H9 (cell line): Measurements from ENCODE around the gene PLAAT3. TPM values are rescaled to one million over a fixed set of nuclear protein-coding genes. Genes with fewer than 3 reads are reported as not detected.

Experiments
- DNase-seq: peaks from one replicate; pipeline ENCODE4 v3.0.0-alpha.2; 2017
- H2AFZ ChIP-seq: one replicate; pipeline ENCODE4 v1.6.1; 2013; ENCODE audit warnings: mild to moderate bottlenecking, low read length, control low read depth, moderate library complexity
- H2AK5ac ChIP-seq: 2 replicates; pipeline ENCODE4 v1.6.1; 2013; ENCODE audit warnings: low read length, control low read depth, mixed read lengths; ENCODE audit not compliant: insufficient read length
- H2BK120ac ChIP-seq: one replicate; pipeline ENCODE4 v1.6.1; 2013; ENCODE audit warnings: low read depth, mild to moderate bottlenecking, low read length, control low read depth, inconsistent platforms; ENCODE audit not compliant: poor library complexity, severe bottlenecking
- H2BK12ac ChIP-seq: 2 replicates; pipeline ENCODE4 v1.6.1; 2013; ENCODE audit warnings: low read length, control low read depth, mixed read lengths, low read depth; ENCODE audit not compliant: insufficient read length
- H2BK15ac ChIP-seq: 2 replicates; pipeline ENCODE4 v1.6.1; 2013; ENCODE audit warnings: low read depth, low read length, control low read depth
- H2BK20ac ChIP-seq: one replicate; pipeline ENCODE4 v1.6.1; 2013; ENCODE audit warnings: low read depth, mild to moderate bottlenecking, low read length, control low read depth, inconsistent platforms; ENCODE audit not compliant: poor library complexity, severe bottlenecking
- H2BK5ac ChIP-seq: 2 replicates; pipeline ENCODE4 v1.6.1; 2013; ENCODE audit warnings: low read length, control low read depth, mixed read lengths; ENCODE audit not compliant: insufficient read length
- H3K14ac ChIP-seq: 2 replicates; pipeline ENCODE4 v1.6.1; 2013; ENCODE audit warnings: low read length, control low read depth; ENCODE audit not compliant: insufficient read depth
- H3K18ac ChIP-seq: 2 replicates; pipeline ENCODE4 v1.6.1; 2013; ENCODE audit warnings: low read depth, mild to moderate bottlenecking, mixed read lengths, low read length, control low read depth; ENCODE audit not compliant: insufficient read length
- H3K23ac ChIP-seq: 2 replicates; pipeline ENCODE4 v1.6.1; 2013; ENCODE audit warnings: low read length, control low read depth, mixed read lengths, low read depth; ENCODE audit not compliant: insufficient read length
- H3K23me2 ChIP-seq: 2 replicates; pipeline ENCODE4 v1.6.1; 2013; ENCODE audit warnings: low read depth, mild to moderate bottlenecking, mixed read lengths, low read length, control low read depth; ENCODE audit not compliant: insufficient read length, poor library complexity, severe bottlenecking
- H3K27ac ChIP-seq: 2 replicates; pipeline ENCODE4 v1.5.1; 2013; ENCODE audit warnings: low read length, control low read depth, mixed read lengths, low read depth; ENCODE audit not compliant: insufficient read length
- H3K27me3 ChIP-seq: 2 replicates; pipeline ENCODE4 v1.6.1; 2013; ENCODE audit warnings: low read length, control low read depth, inconsistent platforms; ENCODE audit not compliant: insufficient read depth
- H3K4ac ChIP-seq: 2 replicates; pipeline ENCODE4 v1.6.1; 2013; ENCODE audit warnings: low read depth, mild to moderate bottlenecking, control low read depth, inconsistent platforms, low read length, moderate library complexity
- H3K4me1 ChIP-seq: 2 replicates; pipeline ENCODE4 v1.6.1; 2013; ENCODE audit warnings: low read length, control low read depth, inconsistent platforms; ENCODE audit not compliant: insufficient read depth
- H3K4me2 ChIP-seq: 2 replicates; pipeline ENCODE4 v1.6.1; 2013; ENCODE audit warnings: low read length, control low read depth, mixed read lengths; ENCODE audit not compliant: insufficient read length, insufficient read depth
- H3K56ac ChIP-seq: 2 replicates; pipeline ENCODE4 v1.6.1; 2013; ENCODE audit warnings: low read depth, mild to moderate bottlenecking, mixed read lengths, low read length, control low read depth; ENCODE audit not compliant: insufficient read length
- H3K79me1 ChIP-seq: 2 replicates; pipeline ENCODE4 v1.6.1; 2013; ENCODE audit warnings: low read depth, mild to moderate bottlenecking, moderate library complexity, low read length, control low read depth, inconsistent platforms; ENCODE audit not compliant: insufficient read depth, poor library complexity, severe bottlenecking
- H3K79me2 ChIP-seq: 2 replicates; pipeline ENCODE4 v1.6.1; 2013; ENCODE audit warnings: low read length, control low read depth, inconsistent platforms; ENCODE audit not compliant: insufficient read depth
- H3K9ac ChIP-seq: 2 replicates; pipeline ENCODE4 v1.6.1; 2013; ENCODE audit warnings: low read length, control low read depth, mixed read lengths; ENCODE audit not compliant: insufficient read length; ENCODE audit errors: extremely low read depth
- H3K9me3 ChIP-seq: one replicate; pipeline ENCODE4 v1.6.1; 2013; ENCODE audit warnings: low read depth, low read length, inconsistent platforms; ENCODE audit not compliant: control insufficient read depth
- H3T11ph ChIP-seq: one replicate; pipeline ENCODE4 v1.6.1; 2013; ENCODE audit warnings: mild to moderate bottlenecking, low read length, control low read depth, inconsistent platforms
- H4K20me1 ChIP-seq: one replicate; pipeline ENCODE4 v1.6.1; 2013; ENCODE audit not compliant: control insufficient read depth, insufficient read length, insufficient read depth
- H4K5ac ChIP-seq: 2 replicates; pipeline ENCODE4 v1.6.1; 2013; ENCODE audit warnings: low read depth, mild to moderate bottlenecking, mixed read lengths, low read length, control low read depth; ENCODE audit not compliant: insufficient read length
- H4K8ac ChIP-seq: replicated peaks from 2 replicates; pipeline ENCODE4 v1.6.1; 2013; ENCODE audit warnings: low read length, control low read depth, mixed read lengths, low read depth; ENCODE audit not compliant: insufficient read length
- H4K91ac ChIP-seq: 2 replicates; pipeline ENCODE4 v1.6.1; 2013; ENCODE audit warnings: low read depth, mild to moderate bottlenecking, moderate library complexity, mixed read lengths, low read length, control low read depth; ENCODE audit not compliant: insufficient read length
- H3K27ac Mint-ChIP-seq, 3 experiments: 2 replicates in 2 of 3; 3 replicates in 1 of 3; pipeline ENCODE4 v1.8.0; 2020 to 2021; ENCODE audit warnings: mixed read lengths in 3 of 3, mild to moderate bottlenecking in 1 of 3, moderate library complexity in 1 of 3
- H3K27me3 Mint-ChIP-seq: 2 replicates; pipeline ENCODE4 v1.8.0; 2021; ENCODE audit warnings: low read depth, mild to moderate bottlenecking, moderate library complexity, mixed read lengths
- H3K36me3 Mint-ChIP-seq, 3 experiments: 2 replicates in 2 of 3; 3 replicates in 1 of 3; pipeline ENCODE4 v1.8.0; 2020 to 2021; ENCODE audit warnings: low read depth in 3 of 3, mixed read lengths in 3 of 3; ENCODE audit not compliant: insufficient read depth in 1 of 3
- H3K4me1 Mint-ChIP-seq, 2 experiments: 2 replicates each; pipeline ENCODE4 v1.8.0; 2020; ENCODE audit warnings: mixed read lengths in 2 of 2
- H3K4me3 Mint-ChIP-seq, 2 experiments: 2 replicates in 1 of 2; 3 replicates in 1 of 2; pipeline ENCODE4 v1.8.0; 2020 to 2021; ENCODE audit warnings: mild to moderate bottlenecking in 2 of 2, mixed read lengths in 2 of 2, moderate library complexity in 1 of 2
- H3K9me3 Mint-ChIP-seq, 2 experiments: 2 replicates in 1 of 2; 3 replicates in 1 of 2; pipeline ENCODE4 v1.8.0; 2020; ENCODE audit warnings: mild to moderate bottlenecking in 2 of 2, mixed read lengths in 2 of 2, moderate library complexity in 1 of 2
- CTCF ChIP-seq: fragments of 200-600 bp; sonication (generic); conservative IDR thresholded peaks from 3 replicates; pipeline ENCODE4 v1.8.0; 2021; ENCODE audit warnings: antibody characterized with exemption, mild to moderate bottlenecking
- WGBS: extraction: QIAGEN DNeasy Blood & Tissue Kit; methylation state at CpG from one replicate; pipeline ENCODE4 v1.1.7; 2013; ENCODE audit warnings: missing lambda C conversion rate, low lambda C conversion rate, mixed read lengths; ENCODE audit not compliant: insufficient read length; ENCODE audit errors: extremely low coverage; 5-methylcytosine and 5-hydroxymethylcytosine counted together
- total RNA-seq: library from RNA; stranded (reverse); gene quantifications from 2 replicates; pipeline ENCODE4 v1.2.1, GENCODE V29; 2021

The PLAAT3 gene
- total RNA-seq, 1 experiment from 2014 or later, result 188 TPM

GRCh38 chr11:63572026-63572688 is 42.1 kb downstream of the PLAAT3 start:
- Histone ChIP-seq H3K79me2 (no peaks in the 10 kb centered on the region), H3K9ac (no peak overlapping the region), H4K91ac (no peak overlapping the region), H3K4me1 (no peaks in the 10 kb centered on the region), H3K27me3 (no peaks in the 10 kb centered on the region), H3K79me1 (no peaks in the 10 kb centered on the region), H3K4ac (no peak overlapping the region), H2BK15ac (no peak overlapping the region), H3K27ac (no peak overlapping the region), H3K23ac (no peak overlapping the region), H3K9me3 (no peaks in the 10 kb centered on the region), H2AFZ (no peak overlapping the region), H3T11ph (no peak overlapping the region), H2AK5ac (no peak overlapping the region), H2BK5ac (no peak overlapping the region), H3K14ac (no peak overlapping the region), H2BK120ac (no peak overlapping the region), H4K5ac (no peak overlapping the region), H2BK20ac (no peak overlapping the region), H4K8ac (no peak overlapping the region), H4K20me1 (no peaks in the 10 kb centered on the region), H3K18ac (no peak overlapping the region), H2BK12ac (no peak overlapping the region), H3K56ac (no peak overlapping the region), H3K23me2 (no peaks in the 10 kb centered on the region), H3K4me2 (no peak overlapping the region)
- Mint-ChIP-seq H3K4me1 (peaks cover 11 to 23% of the 10 kb centered on the region in 2 experiments), H3K27me3 (no peaks in the 10 kb centered on the region), H3K36me3 (peaks cover 8 to 43% (median 35%) of the 10 kb centered on the region in 3 experiments), H3K9me3 (peaks cover 0 to 1% of the 10 kb centered on the region in 2 experiments; a peak in 1 of 5 replicates), H3K27ac (peak overlapping the region in 1 of 3 experiments; percentile 29; a peak in 1 of 7 replicates), H3K4me3 (no peak overlapping the region)
- no peak for TF ChIP-seq CTCF
- DNase-seq, result peak; percentile 18
- no CpG with 5 or more reads among the region's 3 CpGs for WGBS
